Sigmoid colon (tissue), 4 donors: ENCODE measurements around the gene ELMO2.

Experiments used
- EP300 ChIP-seq, 4 donors: sonication (generic); formaldehyde crosslinking; IDR thresholded peaks; one replicate each; pipeline ENCODE4 v1.6.1; 2017; ENCODE audit warnings: antibody characterized with exemption in 4 of 4
- POLR2A ChIP-seq, 2 donors: fragments of 450-650 bp; IDR thresholded peaks; one replicate each; pipeline ENCODE4 v1.6.1; 2016; ENCODE audit warnings: antibody characterized with exemption in 2 of 2, mild to moderate bottlenecking in 2 of 2, moderate library complexity in 2 of 2
- POLR2AphosphoS5 ChIP-seq, 4 donors: sonication (generic); formaldehyde crosslinking; IDR thresholded peaks; one replicate each; pipeline ENCODE4 v1.6.1; 2017; ENCODE audit warnings: antibody characterized with exemption in 4 of 4
- TF ChIP-seq, protein P1 (sequence below), 4 experiments: fragments of 450-650 bp in 3 of 4; fragments of 200-600 bp in 1 of 4; IDR thresholded peaks; one replicate each; pipeline ENCODE4 v1.5.1; 2016 to 2019; ENCODE audit warnings: antibody characterized with exemption in 4 of 4, mild to moderate bottlenecking in 3 of 4, moderate library complexity in 2 of 4

DNA sequence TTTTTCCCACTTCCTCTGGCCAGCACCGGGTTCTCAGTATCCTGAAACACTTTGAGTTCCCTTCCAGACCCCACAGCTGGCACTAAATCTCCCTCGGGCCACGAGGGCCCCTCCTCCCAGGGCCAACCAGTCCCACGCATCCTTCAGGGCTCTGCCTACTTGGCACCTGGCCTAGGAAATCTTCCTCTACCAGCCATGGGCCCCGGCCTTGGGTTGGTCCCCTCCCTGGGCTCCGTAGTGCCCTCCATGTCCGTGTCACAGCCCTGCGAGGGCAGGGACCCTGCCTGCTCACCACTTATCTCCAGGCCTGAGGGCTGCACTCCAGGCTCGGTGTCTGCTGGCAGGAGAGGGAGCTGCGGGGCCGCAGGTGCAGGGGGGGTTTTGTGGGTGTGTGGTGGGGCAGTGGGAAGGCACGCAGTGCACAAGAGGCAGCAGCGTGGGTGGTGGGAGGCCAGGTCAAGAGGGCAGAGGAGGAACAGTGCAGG lies 49.3 kb downstream of the ELMO2 start:
- TF ChIP-seq, protein P1, sequence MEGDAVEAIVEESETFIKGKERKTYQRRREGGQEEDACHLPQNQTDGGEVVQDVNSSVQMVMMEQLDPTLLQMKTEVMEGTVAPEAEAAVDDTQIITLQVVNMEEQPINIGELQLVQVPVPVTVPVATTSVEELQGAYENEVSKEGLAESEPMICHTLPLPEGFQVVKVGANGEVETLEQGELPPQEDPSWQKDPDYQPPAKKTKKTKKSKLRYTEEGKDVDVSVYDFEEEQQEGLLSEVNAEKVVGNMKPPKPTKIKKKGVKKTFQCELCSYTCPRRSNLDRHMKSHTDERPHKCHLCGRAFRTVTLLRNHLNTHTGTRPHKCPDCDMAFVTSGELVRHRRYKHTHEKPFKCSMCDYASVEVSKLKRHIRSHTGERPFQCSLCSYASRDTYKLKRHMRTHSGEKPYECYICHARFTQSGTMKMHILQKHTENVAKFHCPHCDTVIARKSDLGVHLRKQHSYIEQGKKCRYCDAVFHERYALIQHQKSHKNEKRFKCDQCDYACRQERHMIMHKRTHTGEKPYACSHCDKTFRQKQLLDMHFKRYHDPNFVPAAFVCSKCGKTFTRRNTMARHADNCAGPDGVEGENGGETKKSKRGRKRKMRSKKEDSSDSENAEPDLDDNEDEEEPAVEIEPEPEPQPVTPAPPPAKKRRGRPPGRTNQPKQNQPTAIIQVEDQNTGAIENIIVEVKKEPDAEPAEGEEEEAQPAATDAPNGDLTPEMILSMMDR (IDR thresholded peaks at IDR 0.05): no peak
- TF ChIP-seq POLR2A (IDR thresholded peaks at IDR 0.05) (no peak), POLR2AphosphoS5 (IDR thresholded peaks at IDR 0.05) (no peak), EP300 (IDR thresholded peaks at IDR 0.05) (no peak)
